Lower leg skin (tissue), 4 donors: ENCODE data around the gene UBQLN3. TPM values are rescaled to one million over a fixed set of nuclear protein-coding genes. Genes with fewer than 3 reads are reported as not detected.

Experiments
- DNase-seq, 2 donors: peaks; one replicate each; pipeline ENCODE4 v3.0.0-alpha.2; 2019; ENCODE audit warnings: low spot score in 2 of 2
- H3K4me3 ChIP-seq: fragments of 200-600 bp; sonication (generic); 2 replicates; pipeline ENCODE4 v1.5.1; 2017; ENCODE audit warnings: mild to moderate bottlenecking, low read depth; ENCODE audit not compliant: poor library complexity, severe bottlenecking
- CTCF ChIP-seq, 3 donors: fragments of 450-650 bp; IDR thresholded peaks; one replicate each; pipeline ENCODE4 v1.5.1; 2016; ENCODE audit warnings: antibody characterized with exemption in 3 of 3, mild to moderate bottlenecking in 3 of 3, moderate library complexity in 2 of 3
- POLR2A ChIP-seq, 2 donors: fragments of 450-650 bp; IDR thresholded peaks; one replicate each; pipeline ENCODE4 v1.6.1; 2016 to 2017; ENCODE audit warnings: antibody characterized with exemption in 2 of 2, mild to moderate bottlenecking in 1 of 2, moderate library complexity in 1 of 2
- WGBS, 2 donors: methylation state at CpG; one replicate each; pipeline ENCODE4 v1.1.5; 2018; 5-methylcytosine and 5-hydroxymethylcytosine counted together
- intact Hi-C: fragments of 100-400 bp; cut with DNase I; formaldehyde crosslinking; loops from one replicate; pipeline ENCODE4 v1.15.0; 2023; ENCODE audit warnings: low total_unique reads
- total RNA-seq, 4 donors: library from RNA; depleted of rRNA; stranded (reverse); fragments of >200 nt; gene quantifications; one replicate each; pipeline ENCODE4 v1.1.0, GENCODE V29; 2016

The UBQLN3 gene
- total RNA-seq, 4 donors from 2014 or later, result 0.13 TPM; not detected in 3

- no peak for DNase-seq
- TF ChIP-seq CTCF (IDR thresholded peaks at IDR 0.05) (no peak), POLR2A (IDR thresholded peaks at IDR 0.05) (no peak)
- WGBS, 2 donors, result 90 to 92% methylated on average over 9 of the region's 9 CpGs
- H3K4me3 ChIP-seq, result no peak overlapping the region
- intact Hi-C loops, result no loop called here
Observed at GRCh38 chr11:5505363-5506048, 4.3 kb downstream of the UBQLN3 start.

- DNase-seq, result no peak
- 78 to 93% methylated on average over 2 of the region's 2 CpGs for WGBS, 2 donors
- intact Hi-C loops, result no loop called here
- no peak overlapping the region for H3K4me3 ChIP-seq
- TF ChIP-seq CTCF (IDR thresholded peaks at IDR 0.05) (no peak), POLR2A (IDR thresholded peaks at IDR 0.05) (no peak)
Observed at GRCh38 chr11:5504403-5504921, 5.3 kb downstream of the UBQLN3 start.

- intact Hi-C loops, result no loop called here
- no peak overlapping the region for H3K4me3 ChIP-seq
- TF ChIP-seq CTCF (IDR thresholded peaks at IDR 0.05) (no peak), POLR2A (IDR thresholded peaks at IDR 0.05) (no peak)
- DNase-seq, result no peak
- WGBS, 2 donors, result 81 to 82% methylated on average over 6 of the region's 6 CpGs
Observed at GRCh38 chr11:5500393-5500801, 9.4 kb downstream of the UBQLN3 start.

GRCh38 chr11:5499671-5500070, 10.1 kb downstream of the UBQLN3 start:
- no peak for DNase-seq
- WGBS, 2 donors, result 64 to 68% methylated on average over 2 of the region's 2 CpGs

GRCh38 chr11:5489576-5490357, 20.0 kb downstream of the UBQLN3 start:
- no peak for TF ChIP-seq POLR2A (IDR thresholded peaks at IDR 0.05)
- WGBS, 2 donors, result 53% methylated on average over 5 of the region's 5 CpGs
- DNase-seq, result no peak
- intact Hi-C loops, result no loop called here
- H3K4me3 ChIP-seq, result no peak overlapping the region

More at GRCh38 chr11:5499671-5500070, 10.1 kb downstream of the UBQLN3 start:
- no peak overlapping the region for H3K4me3 ChIP-seq
- intact Hi-C loops, result no loop called here
- TF ChIP-seq POLR2A (IDR thresholded peaks at IDR 0.05) (no peak), CTCF (IDR thresholded peaks at IDR 0.05) (no peak)

GRCh38 chr11:5488798-5489399, 20.9 kb downstream of the UBQLN3 start:
- WGBS, 2 donors, result 82 to 91% methylated on average over 4 of the region's 4 CpGs
- intact Hi-C loops, result no loop called here
- TF ChIP-seq CTCF (IDR thresholded peaks at IDR 0.05) (no peak), POLR2A (IDR thresholded peaks at IDR 0.05) (no peak)
- DNase-seq, result no peak
- H3K4me3 ChIP-seq, result no peak overlapping the region
